Thoracic aorta (tissue), 2 donors: ENCODE measurements around the gene SPEF1. TPM values are rescaled to one million over a fixed set of nuclear protein-coding genes. Genes with fewer than 3 reads are reported as not detected.
"Not testable (repeated sequence)": the region's sequence is repeated elsewhere in the genome, so short reads cannot be mapped to it uniquely, and the experiment has no call there.

ENCODE experiments used
- ATAC-seq: fragments of 150-250 bp; one replicate; pipeline ENCODE4 v1.8.0; 2017; ENCODE audit warnings: low read depth; ENCODE audit not compliant: insufficient number of reproducible peaks, low FRiP score
- DNase-seq: peaks from one replicate; pipeline ENCODE4 v3.0.0-alpha.2; 2020; ENCODE audit warnings: low spot score
- H3K27ac ChIP-seq, 2 donors: fragments of 200-600 bp; sonication (generic); 1 replicate in 1 of 2; 2 replicates in 1 of 2; pipeline ENCODE4 v1.5.1; 2016; ENCODE audit warnings: mild to moderate bottlenecking in 2 of 2, moderate library complexity in 2 of 2
- H3K27me3 ChIP-seq: fragments of 200-600 bp; sonication (generic); replicated peaks from 2 replicates; pipeline ENCODE4 v1.6.0; 2016; ENCODE audit warnings: mild to moderate bottlenecking; ENCODE audit not compliant: insufficient read depth
- H3K36me3 ChIP-seq: fragments of 200-600 bp; sonication (generic); one replicate; pipeline ENCODE4 v1.5.1; 2016
- H3K4me1 ChIP-seq, 2 donors: fragments of 200-600 bp; sonication (generic); 1 replicate in 1 of 2; 2 replicates in 1 of 2; pipeline versions ENCODE4 v1.5.1 to v1.6.0; 2016; ENCODE audit warnings: low read depth in 2 of 2, mild to moderate bottlenecking in 1 of 2; ENCODE audit not compliant: control insufficient read depth in 1 of 2
- H3K4me3 ChIP-seq: fragments of 200-600 bp; sonication (generic); 2 replicates; pipeline ENCODE4 v1.5.1; 2016; ENCODE audit warnings: mild to moderate bottlenecking
- H3K9me3 ChIP-seq: fragments of 200-600 bp; sonication (generic); 2 replicates; pipeline ENCODE4 v1.5.1; 2016
- CTCF ChIP-seq: fragments of 200-600 bp; sonication (generic); IDR thresholded peaks from one replicate; pipeline ENCODE4 v1.5.1; 2019; ENCODE audit warnings: antibody characterized with exemption
- total RNA-seq, 2 donors: library from RNA; depleted of rRNA; stranded (reverse); fragments of >200 nt; gene quantifications; one replicate each; pipeline versions ENCODE4 v1.1.0 to v1.2.3, GENCODE V29; 2016

The SPEF1 gene
- under 1 TPM in 1 of 2 donors, not detected in 1; 0.27 TPM for total RNA-seq

- ATAC-seq = peak; percentile 88
- TF ChIP-seq CTCF = peak; percentile 41
- peak within 1 kb of the TSS; percentile 57 for H3K4me3 ChIP-seq
These were observed at the start of gene SPEF1 for GRCh38 chr20:3781153-3781910. TSS of gene SPEF1 (minus strand) at chr20:3781448. CDS start at chr20:3781287, 161 bp downstream.

GRCh38 chr20:3829891-3830290, 48.6 kb upstream of the SPEF1 start:
- H3K27ac ChIP-seq, H3K4me3 ChIP-seq, H3K36me3 ChIP-seq, ATAC-seq, H3K4me1 ChIP-seq, H3K9me3 ChIP-seq, DNase-seq, H3K27me3 ChIP-seq: not testable (repeated sequence)

More at GRCh38 chr20:3781153-3781910, at the start of gene SPEF1:
- H3K27ac ChIP-seq = peak within 1 kb of the TSS; percentile 49 to 54
- DNase-seq = peak; percentile 65
- H3K9me3 ChIP-seq = no peaks in the 10 kb centered on the region
- peaks cover 31 to 47% of the 10 kb centered on the region in 2 donors for H3K4me1 ChIP-seq
- no peaks in the 10 kb centered on the region for H3K27me3 ChIP-seq
- H3K36me3 ChIP-seq = no peaks in the 10 kb centered on the region

- no peak for TF ChIP-seq CTCF
- no peaks in the 10 kb centered on the region for H3K9me3 ChIP-seq
- no peaks in the 10 kb centered on the region for H3K4me1 ChIP-seq
- no peak overlapping the region for H3K27ac ChIP-seq
- no peak overlapping the region for H3K4me3 ChIP-seq
- DNase-seq (no peak), ATAC-seq (no peak)
- peaks cover 13% of the 10 kb centered on the region for H3K36me3 ChIP-seq
- H3K27me3 ChIP-seq = no peaks in the 10 kb centered on the region
These were observed 47.5 kb upstream of the SPEF1 start for GRCh38 chr20:3828798-3829197.

- DNase-seq (no peak), ATAC-seq (no peak)
- Histone ChIP-seq H3K36me3 (peaks cover 24% of the 10 kb centered on the region), H3K4me3 (no peak overlapping the region), H3K9me3 (no peaks in the 10 kb centered on the region), H3K4me1 (peaks cover 0 to 2% of the 10 kb centered on the region in 2 donors), H3K27ac (no peak overlapping the region), H3K27me3 (no peaks in the 10 kb centered on the region)
- no peak for TF ChIP-seq CTCF
These were observed 45.2 kb upstream of the SPEF1 start for GRCh38 chr20:3826420-3826819.

- Histone ChIP-seq H3K4me3 (no peak overlapping the region), H3K4me1 (peaks cover 0 to 6% of the 10 kb centered on the region in 2 donors), H3K27me3 (no peaks in the 10 kb centered on the region), H3K27ac (no peak overlapping the region), H3K9me3 (no peaks in the 10 kb centered on the region), H3K36me3 (peaks cover 24% of the 10 kb centered on the region)
- TF ChIP-seq CTCF = no peak
- ATAC-seq (no peak), DNase-seq (no peak)
These were observed 44.3 kb upstream of the SPEF1 start for GRCh38 chr20:3825526-3825925.

GRCh38 chr20:3823881-3824280, 42.6 kb upstream of the SPEF1 start:
- ATAC-seq (no peak), DNase-seq (no peak)
- Histone ChIP-seq H3K27ac (no peak overlapping the region), H3K4me1 (peaks cover 4 to 13% of the 10 kb centered on the region in 2 donors), H3K27me3 (no peaks in the 10 kb centered on the region), H3K36me3 (peaks cover 24% of the 10 kb centered on the region), H3K4me3 (no peak overlapping the region), H3K9me3 (no peaks in the 10 kb centered on the region)
- no peak for TF ChIP-seq CTCF
